Gastroesophageal sphincter (tissue), 3 donors: ENCODE data around the gene KPNA2.

ENCODE experiments used
- CTCF ChIP-seq, 4 experiments: fragments of 200-600 bp in 2 of 4; fragments of 450-650 bp in 2 of 4; sonication (generic) in 1 of 4; IDR thresholded peaks; one replicate each; pipeline ENCODE4 v1.5.1; 2017 to 2019; ENCODE audit warnings: antibody characterized with exemption in 4 of 4, mild to moderate bottlenecking in 2 of 4, moderate library complexity in 2 of 4
- POLR2AphosphoS5 ChIP-seq: sonication (generic); formaldehyde crosslinking; IDR thresholded peaks from one replicate; pipeline ENCODE4 v1.6.1; 2017; ENCODE audit warnings: antibody characterized with exemption

- TF ChIP-seq CTCF (IDR thresholded peaks at IDR 0.05) (no peak), POLR2AphosphoS5 (no peak)
These were observed 59.0 kb downstream of the KPNA2 start for GRCh38 chr17:68094481-68095078.
